ENCODE measurements around the gene TIE1. TPM values are rescaled to one million over a fixed set of nuclear protein-coding genes. Genes with fewer than 3 reads are reported as not detected.

TIE1 gene
- total and polyA plus RNA-seq, 9 of the 15 experiments (the other 6 are each of a cell fraction or from before 2014, with no cell fraction given) = 0.07 to 0.49 (median 0.14) TPM; not detected in 4

DNA sequence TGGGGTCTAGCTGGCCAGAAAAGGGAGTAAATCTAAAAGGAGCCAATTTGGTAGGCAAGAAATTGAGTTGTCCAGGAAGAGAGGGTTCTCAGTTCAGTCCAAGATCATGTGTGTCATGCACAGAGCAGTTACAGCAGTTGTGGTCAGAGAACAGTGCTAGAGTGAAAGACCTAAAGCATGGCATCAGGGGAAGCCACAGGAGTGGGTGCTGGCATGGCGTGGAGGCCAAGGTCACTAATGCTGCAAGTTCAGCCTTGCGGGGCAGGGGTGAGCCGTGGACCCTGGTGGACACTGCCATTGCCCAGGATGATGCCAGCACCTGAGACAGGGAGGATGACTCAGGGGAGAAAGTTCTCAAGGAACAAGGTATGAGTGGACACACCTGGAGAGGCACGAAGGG, 47.6 kb upstream of the TIE1 start (continued):
- TF ChIP-seq, protein P1, sequence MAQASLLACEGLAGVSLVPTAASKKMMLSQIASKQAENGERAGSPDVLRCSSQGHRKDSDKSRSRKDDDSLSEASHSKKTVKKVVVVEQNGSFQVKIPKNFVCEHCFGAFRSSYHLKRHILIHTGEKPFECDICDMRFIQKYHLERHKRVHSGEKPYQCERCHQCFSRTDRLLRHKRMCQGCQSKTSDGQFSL (CRISPR knock-in tag; IDR thresholded peaks at IDR 0.05) = no peak
- TF ChIP-seq, protein P1 (tag; IDR thresholded peaks at IDR 0.05) = no peak
- TF ChIP-seq, protein P2, sequence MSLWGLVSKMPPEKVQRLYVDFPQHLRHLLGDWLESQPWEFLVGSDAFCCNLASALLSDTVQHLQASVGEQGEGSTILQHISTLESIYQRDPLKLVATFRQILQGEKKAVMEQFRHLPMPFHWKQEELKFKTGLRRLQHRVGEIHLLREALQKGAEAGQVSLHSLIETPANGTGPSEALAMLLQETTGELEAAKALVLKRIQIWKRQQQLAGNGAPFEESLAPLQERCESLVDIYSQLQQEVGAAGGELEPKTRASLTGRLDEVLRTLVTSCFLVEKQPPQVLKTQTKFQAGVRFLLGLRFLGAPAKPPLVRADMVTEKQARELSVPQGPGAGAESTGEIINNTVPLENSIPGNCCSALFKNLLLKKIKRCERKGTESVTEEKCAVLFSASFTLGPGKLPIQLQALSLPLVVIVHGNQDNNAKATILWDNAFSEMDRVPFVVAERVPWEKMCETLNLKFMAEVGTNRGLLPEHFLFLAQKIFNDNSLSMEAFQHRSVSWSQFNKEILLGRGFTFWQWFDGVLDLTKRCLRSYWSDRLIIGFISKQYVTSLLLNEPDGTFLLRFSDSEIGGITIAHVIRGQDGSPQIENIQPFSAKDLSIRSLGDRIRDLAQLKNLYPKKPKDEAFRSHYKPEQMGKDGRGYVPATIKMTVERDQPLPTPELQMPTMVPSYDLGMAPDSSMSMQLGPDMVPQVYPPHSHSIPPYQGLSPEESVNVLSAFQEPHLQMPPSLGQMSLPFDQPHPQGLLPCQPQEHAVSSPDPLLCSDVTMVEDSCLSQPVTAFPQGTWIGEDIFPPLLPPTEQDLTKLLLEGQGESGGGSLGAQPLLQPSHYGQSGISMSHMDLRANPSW (CRISPR knock-in tag; IDR thresholded peaks at IDR 0.05) = no peak
- no peak for TF ChIP-seq LARP7 (IDR thresholded peaks at IDR 0.05)

DNA sequence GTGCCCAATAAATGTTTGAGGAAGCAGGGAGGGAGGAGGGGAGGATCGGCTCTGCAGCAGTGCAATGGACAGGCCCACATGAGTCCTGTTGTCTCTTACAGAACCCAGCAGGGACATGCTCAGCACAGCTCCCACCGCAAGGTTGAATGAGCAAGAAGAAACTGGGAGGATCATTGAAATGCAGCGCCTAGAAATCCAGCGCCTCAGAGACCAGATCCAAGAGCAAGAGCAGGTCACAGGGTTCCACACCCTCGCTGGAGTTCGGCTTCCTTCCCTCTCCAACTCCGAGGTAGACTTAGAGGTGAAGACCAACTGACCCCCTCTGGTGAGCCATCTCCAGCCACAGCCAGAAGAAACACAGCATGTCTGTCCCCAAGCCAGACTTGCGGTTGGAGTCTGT, 46.9 kb upstream of the TIE1 start:
- WGBS (ENCODE audit: insufficient coverage, low coverage, missing lambda C conversion rate) = 3% methylated on average over 8 of the region's 8 CpGs
- Histone ChIP-seq H3K4me3 (no peak overlapping the region), H3K27me3 (ENCODE audit: control insufficient read depth in 2 of 2, insufficient read depth in 2 of 2, low read length in 2 of 2) (peaks cover 6 to 47% of the 10 kb centered on the region in 2 experiments; a peak in 3 of 5 replicates), H3K9ac (ENCODE audit: insufficient read depth in 1 of 2, low read depth in 2 of 2, low read length in 2 of 2) (no peak overlapping the region), H3K9me1 (ENCODE audit: control insufficient read depth, insufficient read depth, low read length) (no peaks in the 10 kb centered on the region), H3K27ac (ENCODE audit: extremely low read depth, low read depth, low read length) (no peak overlapping the region), H3K4me2 (ENCODE audit: insufficient read depth, low read length) (no peak overlapping the region), H3K4me1 (replicated peaks in 1 of 2; ENCODE audit: control insufficient read depth in 2 of 2, insufficient read depth in 2 of 2, low read length in 2 of 2) (no peaks in the 10 kb centered on the region), H3K9me3 (replicated peaks; ENCODE audit: control insufficient read depth, insufficient read depth, low read depth, low read length) (peaks cover 2% of the 10 kb centered on the region; the same call in 1 of the 2 replicates), H3K36me3 (ENCODE audit: control insufficient read depth, insufficient read depth, low read length) (no peaks in the 10 kb centered on the region), H3K79me2 (ENCODE audit: control insufficient read depth, insufficient read depth, low read length) (no peaks in the 10 kb centered on the region), H2AFZ (ENCODE audit: low read depth, low read length) (no peak overlapping the region), H4K20me1 (replicated peaks; ENCODE audit: control insufficient read depth, insufficient read depth, low read length) (no peaks in the 10 kb centered on the region)
- in situ Hi-C loops (cut with MboI) (no loop called here), intact Hi-C loops (cut with micrococcal nuclease) (no loop called here)
- CTCF ChIA-PET (ENCODE audit: low intra/inter-chr PET ratio) = no interaction called here
- no TSS peak for BruUV-seq (replicated peaks)
- TF ChIP-seq GABPA (tag; conservative IDR thresholded peaks at IDR 0.05; ENCODE audit: low read depth) = no peak
- peak; percentile 40; the same call in 1 of the 2 replicates for TF ChIP-seq ZNF263 (CRISPR knock-in tag; IDR thresholded peaks at IDR 0.05; ENCODE audit: borderline replicate concordance)
- POLR2A ChIA-PET = interaction anchor here (0.6 to 1.4 kb wide), 2 partner anchors 113 to 161 kb away, joined by 3 read pairs; no protein-coding TSS in a partner anchor
- FAIRE-seq (no peak), ATAC-seq (no peak), DNase-seq (ENCODE audit: extremely low read depth in 1 of 4, low spot score in 3 of 4) (no peak)
